Peyer's patch (tissue), 4 donors: ENCODE data around the gene STAT6. TPM values are rescaled to one million over a fixed set of nuclear protein-coding genes. Genes with fewer than 3 reads are reported as not detected.
A peak's percentile ranks its signal among the peaks of the same experiment; 100 is the strongest.

Source experiments
- DNase-seq, 3 donors: peaks; one replicate each; pipeline ENCODE4 v3.0.0-alpha.2; 2017 to 2019
- H3K27ac ChIP-seq, 4 donors: fragments of 200-600 bp; sonication (generic); one replicate each; pipeline ENCODE4 v1.5.1; 2016 to 2019
- H3K27me3 ChIP-seq, 2 donors: fragments of 200-600 bp; sonication (generic); one replicate each; pipeline ENCODE4 v1.5.1; 2019
- H3K36me3 ChIP-seq, 3 donors: fragments of 200-600 bp; sonication (generic); one replicate each; pipeline ENCODE4 v1.5.1; 2016 to 2019
- H3K4me1 ChIP-seq, 4 donors: fragments of 200-600 bp; sonication (generic); one replicate each; pipeline ENCODE4 v1.5.1; 2016 to 2019
- H3K4me3 ChIP-seq, 4 donors: fragments of 200-600 bp; sonication (generic); 1 replicate in 3 of 4; 2 replicates in 1 of 4; pipeline ENCODE4 v1.5.1; 2016 to 2019; ENCODE audit warnings: mild to moderate bottlenecking in 1 of 4
- H3K9me3 ChIP-seq, 4 donors: fragments of 200-600 bp; sonication (generic); one replicate each; pipeline ENCODE4 v1.5.1; 2016 to 2019; ENCODE audit warnings: mild to moderate bottlenecking in 1 of 4
- POLR2A ChIP-seq, 2 donors: fragments of 450-650 bp; IDR thresholded peaks; one replicate each; pipeline ENCODE4 v1.5.1; 2017; ENCODE audit warnings: antibody characterized with exemption in 2 of 2, mild to moderate bottlenecking in 2 of 2, moderate library complexity in 2 of 2
- total RNA-seq, 4 donors: library from RNA; depleted of rRNA; stranded (reverse); fragments of >200 nt; gene quantifications; one replicate each; pipeline ENCODE4 v1.1.0, GENCODE V29; 2016
- TF ChIP-seq, protein P1 (sequence below), 6 experiments: fragments of 450-650 bp in 4 of 6; fragments of 200-600 bp in 2 of 6; sonication (generic) in 1 of 6; IDR thresholded peaks; one replicate each; pipeline ENCODE4 v1.5.1; 2017 to 2019; ENCODE audit warnings: antibody characterized with exemption in 6 of 6, mild to moderate bottlenecking in 3 of 6, moderate library complexity in 1 of 6

The STAT6 gene
- total RNA-seq, 4 donors from 2014 or later: 278 to 416 (median 382) TPM

DNA sequence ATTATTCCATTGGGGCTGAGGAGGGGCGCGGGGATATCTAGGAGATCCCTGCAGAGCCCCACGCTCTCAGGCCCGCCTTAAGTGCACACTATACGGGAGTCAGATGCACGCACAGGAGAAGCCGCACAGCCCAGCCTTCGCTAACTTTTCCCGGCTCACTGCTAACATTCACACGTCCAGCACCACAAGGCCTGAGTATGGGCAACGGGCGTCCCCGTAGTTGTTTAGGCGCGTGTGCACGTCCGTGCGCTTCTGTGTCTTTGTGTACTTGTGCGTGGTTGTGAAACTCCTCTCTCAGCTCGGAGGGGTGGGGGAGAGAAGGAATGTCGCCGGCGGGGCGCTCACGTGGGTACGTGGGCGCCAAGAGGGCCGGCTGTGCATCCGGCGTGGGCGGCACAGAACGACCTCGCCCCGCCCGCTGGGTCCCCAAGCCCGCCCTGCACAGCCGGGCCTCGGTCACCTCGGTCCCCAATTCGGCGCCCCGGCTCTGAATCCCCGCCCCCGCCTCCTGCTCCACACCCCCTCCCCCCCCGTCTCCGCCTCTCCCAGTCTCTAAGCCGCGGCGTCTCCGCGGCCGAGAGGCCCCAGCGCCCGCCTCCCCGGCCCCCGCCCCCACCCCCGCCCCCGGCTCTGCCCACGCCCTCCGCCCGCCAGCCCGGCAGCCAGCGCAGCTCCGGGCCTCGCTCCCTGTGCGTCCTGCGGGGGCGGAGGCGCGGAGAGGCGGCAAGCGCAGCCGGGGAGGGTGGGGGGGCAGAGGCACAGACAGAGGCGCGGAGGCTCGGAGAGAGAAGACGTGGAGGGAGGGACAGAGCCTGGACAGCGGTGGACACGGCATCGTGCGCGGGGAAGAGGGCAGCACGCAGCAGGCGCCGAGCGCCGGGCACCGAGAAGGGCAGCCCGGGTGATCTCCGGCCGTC, 22.6 kb downstream of the STAT6 start, which contains the start of gene NAB2:
TSS of gene NAB2 (plus strand) at position 761 of the 917 bp plus-strand sequence. CDS start 158 bp downstream, outside the sequence.
- DNase-seq: peak; percentile 97 to 99 (median 98)
- Histone ChIP-seq H3K4me3 (peak within 1 kb of the TSS; percentile 70 to 96 (median 89)), H3K9me3 (no peaks in the 10 kb centered on the region), H3K27me3 (no peaks in the 10 kb centered on the region), H3K4me1 (peaks cover 0 to 47% (median 20%) of the 10 kb centered on the region in 4 donors), H3K27ac (peak within 1 kb of the TSS; percentile 95 to 99 (median 98)), H3K36me3 (peaks cover 0 to 17% (median 0%) of the 10 kb centered on the region in 3 donors)
- peak; percentile 59 to 67 for TF ChIP-seq POLR2A (IDR thresholded peaks at IDR 0.05)
- TF ChIP-seq, protein P1, sequence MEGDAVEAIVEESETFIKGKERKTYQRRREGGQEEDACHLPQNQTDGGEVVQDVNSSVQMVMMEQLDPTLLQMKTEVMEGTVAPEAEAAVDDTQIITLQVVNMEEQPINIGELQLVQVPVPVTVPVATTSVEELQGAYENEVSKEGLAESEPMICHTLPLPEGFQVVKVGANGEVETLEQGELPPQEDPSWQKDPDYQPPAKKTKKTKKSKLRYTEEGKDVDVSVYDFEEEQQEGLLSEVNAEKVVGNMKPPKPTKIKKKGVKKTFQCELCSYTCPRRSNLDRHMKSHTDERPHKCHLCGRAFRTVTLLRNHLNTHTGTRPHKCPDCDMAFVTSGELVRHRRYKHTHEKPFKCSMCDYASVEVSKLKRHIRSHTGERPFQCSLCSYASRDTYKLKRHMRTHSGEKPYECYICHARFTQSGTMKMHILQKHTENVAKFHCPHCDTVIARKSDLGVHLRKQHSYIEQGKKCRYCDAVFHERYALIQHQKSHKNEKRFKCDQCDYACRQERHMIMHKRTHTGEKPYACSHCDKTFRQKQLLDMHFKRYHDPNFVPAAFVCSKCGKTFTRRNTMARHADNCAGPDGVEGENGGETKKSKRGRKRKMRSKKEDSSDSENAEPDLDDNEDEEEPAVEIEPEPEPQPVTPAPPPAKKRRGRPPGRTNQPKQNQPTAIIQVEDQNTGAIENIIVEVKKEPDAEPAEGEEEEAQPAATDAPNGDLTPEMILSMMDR (IDR thresholded peaks at IDR 0.05): peak in 1 of 6 experiments; percentile 7

DNA sequence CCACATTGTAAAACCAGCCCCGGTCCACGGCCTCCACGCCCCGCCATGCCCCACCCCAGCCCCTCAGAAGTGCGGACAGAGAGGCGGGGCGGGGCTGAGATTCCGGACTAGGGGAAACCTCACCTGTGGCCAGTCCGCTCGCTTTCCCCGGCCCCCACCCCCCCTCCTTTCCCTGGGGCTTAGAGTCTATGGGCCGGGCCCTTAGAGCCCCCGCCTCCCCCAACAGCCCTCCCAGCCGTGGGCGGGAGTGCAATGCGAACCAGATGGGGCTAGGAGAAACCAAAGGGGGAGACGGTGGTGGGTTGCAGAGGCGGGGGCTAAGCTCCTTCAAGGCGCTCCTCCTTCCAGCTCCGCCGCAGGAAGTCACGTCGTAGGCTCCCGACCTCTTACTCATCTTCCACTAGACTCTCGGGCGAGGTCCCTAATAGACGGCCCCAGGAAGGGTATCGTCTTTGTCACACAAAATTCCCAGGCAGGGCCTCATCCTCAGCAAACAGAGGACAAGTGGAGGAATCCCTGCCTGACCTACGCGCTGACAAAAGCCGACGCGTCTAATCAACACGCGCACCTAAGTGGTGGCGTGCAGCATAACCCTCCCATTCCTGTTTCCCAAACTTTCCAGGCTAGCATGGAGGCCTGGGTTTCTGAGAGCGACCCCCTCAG, 23.3 kb downstream of the STAT6 start:
- Histone ChIP-seq H3K4me3 (peak overlapping the region; percentile 70 to 96 (median 89)), H3K4me1 (peaks cover 0 to 39% (median 12%) of the 10 kb centered on the region in 4 donors), H3K27ac (peak overlapping the region; percentile 95 to 99 (median 98)), H3K9me3 (no peaks in the 10 kb centered on the region), H3K27me3 (no peaks in the 10 kb centered on the region), H3K36me3 (peaks cover 0 to 10% (median 0%) of the 10 kb centered on the region in 3 donors)
- peak; percentile 77 to 94 (median 90) for DNase-seq
- no peak for TF ChIP-seq POLR2A (IDR thresholded peaks at IDR 0.05)
- TF ChIP-seq, protein P1 (IDR thresholded peaks at IDR 0.05): peak in 1 of 6 experiments; percentile 6

DNA sequence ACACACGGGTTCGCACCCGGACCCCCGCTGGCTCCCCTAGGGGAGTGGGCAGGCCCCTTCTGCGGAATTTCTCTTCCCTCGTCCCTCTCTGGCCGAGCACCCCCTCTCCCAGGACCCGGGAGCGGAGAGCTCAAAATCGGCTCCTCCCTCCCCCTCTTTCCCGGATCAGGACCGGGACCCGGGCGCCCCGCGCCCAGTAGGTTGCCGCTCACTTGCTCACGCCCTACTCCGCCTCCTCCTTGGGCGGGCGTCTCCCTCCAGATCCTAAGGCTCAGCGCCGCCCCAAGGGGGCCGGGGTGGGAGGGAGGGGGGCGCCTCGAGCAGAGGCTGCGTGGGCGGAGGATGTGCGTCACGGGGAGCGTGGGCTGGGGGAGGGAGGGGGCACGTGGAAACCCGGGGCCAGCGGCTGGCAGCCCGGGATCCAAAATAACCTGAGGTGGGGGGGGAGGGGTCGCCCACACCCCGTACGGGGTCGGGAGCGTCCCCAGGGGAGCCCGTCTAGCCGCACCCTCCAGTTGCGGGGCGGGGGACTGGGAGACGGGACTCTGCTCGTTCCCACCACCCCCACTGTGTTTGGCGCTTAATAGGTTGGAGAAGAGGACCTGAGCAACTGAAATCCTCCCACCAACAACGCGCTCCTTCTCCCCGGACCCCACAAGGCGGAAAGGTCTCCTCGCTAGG, 24.0 kb downstream of the STAT6 start:
- H3K9me3 ChIP-seq: no peaks in the 10 kb centered on the region
- TF ChIP-seq POLR2A (IDR thresholded peaks at IDR 0.05): peak in 1 of 2 donors; percentile 29
- TF ChIP-seq, protein P1 (IDR thresholded peaks at IDR 0.05): no peak
- H3K4me1 ChIP-seq: peaks cover 0 to 32% (median 12%) of the 10 kb centered on the region in 4 donors
- H3K27ac ChIP-seq: peak overlapping the region; percentile 95 to 99 (median 98)
- peak; percentile 80 to 96 (median 94) for DNase-seq
- H3K4me3 ChIP-seq: peak overlapping the region; percentile 70 to 96 (median 89)
- peaks cover 0 to 3% (median 0%) of the 10 kb centered on the region in 3 donors for H3K36me3 ChIP-seq
- no peaks in the 10 kb centered on the region for H3K27me3 ChIP-seq

DNA sequence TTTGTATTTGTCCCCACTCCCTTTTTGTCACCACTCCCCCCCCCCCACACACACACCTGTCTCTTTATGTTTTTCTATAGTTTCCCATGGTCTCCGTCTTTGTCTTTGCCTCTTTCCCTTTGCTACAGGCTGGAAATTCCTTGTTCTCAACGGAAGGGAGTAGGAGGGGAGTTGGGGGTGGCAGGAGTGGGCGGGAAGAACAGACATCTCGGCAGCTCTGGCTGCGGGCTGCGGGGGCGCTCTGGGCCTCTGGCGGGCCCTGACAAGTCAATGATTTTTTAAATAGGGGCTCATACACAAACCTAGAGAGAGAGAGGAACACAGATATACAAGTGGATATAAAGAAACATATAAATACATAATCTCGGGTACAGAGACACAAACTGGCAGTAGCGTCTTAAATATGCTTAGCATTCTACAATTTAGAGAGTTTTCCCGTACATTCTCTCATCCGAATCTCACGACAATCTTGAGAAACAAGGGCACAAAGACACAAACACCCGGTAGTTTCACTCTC, 24.6 kb downstream of the STAT6 start:
- Histone ChIP-seq H3K27me3 (no peaks in the 10 kb centered on the region), H3K27ac (peak overlapping the region; percentile 95 to 99 (median 98)), H3K4me1 (peaks cover 0 to 26% (median 12%) of the 10 kb centered on the region in 4 donors), H3K4me3 (peak overlapping the region; percentile 70 to 96 (median 89)), H3K9me3 (no peaks in the 10 kb centered on the region), H3K36me3 (no peaks in the 10 kb centered on the region)
- TF ChIP-seq, protein P1 (IDR thresholded peaks at IDR 0.05): peak in 4 of 6 experiments; percentile 1 to 20 (median 10)
- TF ChIP-seq POLR2A (IDR thresholded peaks at IDR 0.05): no peak
- DNase-seq: peak; percentile 64 to 73 (median 69)
